Measurements from ENCODE around the gene EXOC4.

Gene EXOC4

GRCh38 chr7:133360201-133360600 is 107.3 kb downstream of the EXOC4 start:
- DNase-seq (ENCODE audit: low read depth in 2 of 3, low spot score in 1 of 3): no peak

GRCh38 chr7:133361806-133362205 is 108.9 kb downstream of the EXOC4 start:
- DNase-seq (ENCODE audit: low read depth in 2 of 3, low spot score in 1 of 3): no peak

- no peak for DNase-seq (ENCODE audit: low read depth in 2 of 3, low spot score in 1 of 3)
Observed at GRCh38 chr7:133364959-133365690, 112.2 kb downstream of the EXOC4 start.

- no peak for DNase-seq (ENCODE audit: low read depth in 2 of 3, low spot score in 1 of 3)
Observed at GRCh38 chr7:133365917-133366316, 113.0 kb downstream of the EXOC4 start.

- no peak for DNase-seq (ENCODE audit: low read depth in 2 of 3, low spot score in 1 of 3)
Observed at GRCh38 chr7:133367561-133367960, 114.7 kb downstream of the EXOC4 start.

- no peak for DNase-seq (ENCODE audit: low read depth in 2 of 3, low spot score in 1 of 3)
Observed at GRCh38 chr7:133369130-133369529, 116.3 kb downstream of the EXOC4 start.

DNA sequence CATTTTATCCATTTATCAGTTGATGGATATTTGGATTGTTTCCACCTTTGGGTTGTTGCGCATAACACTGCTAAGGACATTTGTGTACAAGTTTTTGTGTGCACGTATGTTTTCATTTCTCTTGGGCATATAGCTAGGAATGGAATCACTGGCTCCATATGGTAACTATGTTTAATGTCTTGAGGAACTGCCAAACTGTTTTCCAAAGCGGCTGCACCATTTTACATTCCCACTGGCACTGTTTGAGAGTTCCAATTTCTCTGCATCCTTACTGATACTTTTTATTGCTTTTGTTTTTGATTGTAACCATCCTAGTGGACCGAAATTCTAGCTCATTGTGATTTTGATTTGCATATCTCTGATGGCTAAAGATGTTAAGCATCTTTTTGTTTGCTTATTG is 118.7 kb downstream of the EXOC4 start:
- DNase-seq (ENCODE audit: low read depth in 2 of 3, low spot score in 1 of 3): no peak

- no peak for DNase-seq (ENCODE audit: low read depth in 2 of 3, low spot score in 1 of 3)
Observed at GRCh38 chr7:133372337-133372736, 119.5 kb downstream of the EXOC4 start.

GRCh38 chr7:133376514-133376913 is 123.6 kb downstream of the EXOC4 start:
- no peak for DNase-seq (ENCODE audit: low read depth in 2 of 3, low spot score in 1 of 3)

GRCh38 chr7:133381965-133382364 is 129.1 kb downstream of the EXOC4 start:
- DNase-seq (ENCODE audit: low read depth in 2 of 3, low spot score in 1 of 3): no peak

DNA sequence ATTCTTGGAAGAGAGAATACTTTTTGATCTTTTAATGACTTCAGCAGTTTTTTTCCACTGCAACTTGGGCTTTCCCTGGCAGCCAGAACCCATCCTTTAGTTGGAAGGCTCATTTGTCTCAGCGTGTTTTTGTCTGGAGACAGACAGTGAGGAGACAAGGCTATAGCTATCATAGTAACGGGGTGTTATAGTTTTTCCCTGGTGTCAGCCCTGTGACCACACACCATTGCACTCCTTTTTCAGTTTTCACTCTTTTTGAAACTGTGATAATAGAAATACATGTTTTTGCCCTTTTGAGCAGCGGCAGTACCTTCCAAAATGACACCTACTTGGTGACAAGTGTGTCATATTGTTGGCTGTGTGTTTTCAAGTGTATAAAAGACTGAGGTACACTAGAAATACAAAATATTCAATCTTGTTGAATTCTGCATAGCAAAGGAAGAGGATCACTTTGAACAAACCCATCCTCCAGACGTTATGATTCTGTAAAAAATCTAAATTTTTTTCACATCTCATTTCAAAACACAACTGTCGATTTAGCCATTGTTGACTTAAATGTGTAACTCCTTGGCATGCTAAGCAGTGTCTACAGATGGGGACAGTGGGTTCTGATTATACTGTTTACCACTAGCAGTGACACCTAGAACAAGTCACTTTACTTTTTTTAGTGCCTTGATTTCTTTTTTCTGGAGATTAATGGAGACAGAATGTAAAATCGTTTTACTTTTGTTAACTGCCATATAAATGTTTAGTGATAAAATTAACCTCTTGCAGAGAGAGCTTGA is 130.1 kb downstream of the EXOC4 start:
- no peak for DNase-seq (ENCODE audit: low read depth in 2 of 3, low spot score in 1 of 3)

- no peak for DNase-seq (ENCODE audit: low read depth in 2 of 3, low spot score in 1 of 3)
Observed at GRCh38 chr7:133386205-133386604, 133.3 kb downstream of the EXOC4 start.

- no peak for DNase-seq (ENCODE audit: low read depth in 2 of 3, low spot score in 1 of 3)
Observed at GRCh38 chr7:133389727-133390126, 136.8 kb downstream of the EXOC4 start.

DNA sequence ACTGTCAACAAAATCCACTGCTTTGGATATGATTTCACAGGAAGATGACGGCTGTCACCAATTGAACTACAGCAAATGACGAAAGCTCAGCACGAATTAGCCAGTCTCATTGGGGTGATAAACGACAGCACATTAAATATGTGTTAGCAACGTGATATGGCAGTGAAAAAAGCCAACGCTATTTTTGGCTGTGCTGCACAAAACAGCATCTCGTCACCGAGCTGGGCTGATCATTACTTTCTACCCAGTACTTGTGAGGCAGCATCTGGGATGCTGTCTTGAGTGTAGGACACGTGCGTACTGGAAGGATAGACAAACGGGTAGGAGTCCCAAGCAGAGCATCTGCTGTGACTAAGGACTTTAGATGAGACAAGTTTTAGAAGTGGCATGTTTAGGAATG is 138.3 kb downstream of the EXOC4 start:
- DNase-seq (ENCODE audit: low read depth in 2 of 3, low spot score in 1 of 3): no peak

DNA sequence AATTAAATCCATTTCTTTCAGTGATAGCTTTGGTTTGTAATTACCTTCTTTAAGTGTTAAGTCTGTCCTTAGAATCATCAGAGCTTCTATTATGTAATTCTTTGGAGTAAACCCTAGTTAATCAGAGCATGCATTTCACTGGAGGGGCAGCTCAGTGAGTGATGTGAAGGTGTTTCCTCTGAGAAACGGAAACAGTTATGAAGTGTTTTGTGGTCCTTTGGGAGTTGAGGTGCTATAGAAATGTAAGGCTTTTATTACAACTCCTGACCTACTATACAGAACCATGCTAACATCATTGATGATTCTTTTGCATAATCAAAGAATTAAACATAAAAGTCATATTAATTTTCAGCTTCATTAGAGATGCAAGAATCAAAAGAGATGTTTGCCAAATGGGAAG is 141.5 kb downstream of the EXOC4 start:
- no peak for DNase-seq (ENCODE audit: low read depth in 2 of 3, low spot score in 1 of 3)

DNA sequence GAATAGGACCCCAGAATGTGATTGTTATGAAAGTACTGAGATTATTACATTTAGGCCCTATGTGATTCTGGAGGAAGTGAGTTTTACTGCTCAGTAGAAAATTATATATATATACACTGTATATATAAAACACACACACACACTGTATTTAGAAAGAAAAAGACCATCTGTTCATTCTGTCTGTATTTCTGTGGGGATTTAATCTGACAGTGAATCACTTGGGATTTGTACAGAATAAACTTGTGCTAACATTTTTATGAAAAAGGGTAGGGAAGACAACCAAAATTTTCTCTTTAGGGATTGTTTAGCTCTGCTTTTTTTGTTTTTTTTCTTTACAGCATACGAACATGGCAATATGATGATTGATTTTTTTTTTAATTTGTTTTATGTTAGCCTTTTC is 142.7 kb downstream of the EXOC4 start:
- DNase-seq (ENCODE audit: low read depth in 2 of 3, low spot score in 1 of 3): no peak

- no peak for DNase-seq (ENCODE audit: low read depth in 2 of 3, low spot score in 1 of 3)
Observed at GRCh38 chr7:133398506-133398905, 145.6 kb downstream of the EXOC4 start.

DNA sequence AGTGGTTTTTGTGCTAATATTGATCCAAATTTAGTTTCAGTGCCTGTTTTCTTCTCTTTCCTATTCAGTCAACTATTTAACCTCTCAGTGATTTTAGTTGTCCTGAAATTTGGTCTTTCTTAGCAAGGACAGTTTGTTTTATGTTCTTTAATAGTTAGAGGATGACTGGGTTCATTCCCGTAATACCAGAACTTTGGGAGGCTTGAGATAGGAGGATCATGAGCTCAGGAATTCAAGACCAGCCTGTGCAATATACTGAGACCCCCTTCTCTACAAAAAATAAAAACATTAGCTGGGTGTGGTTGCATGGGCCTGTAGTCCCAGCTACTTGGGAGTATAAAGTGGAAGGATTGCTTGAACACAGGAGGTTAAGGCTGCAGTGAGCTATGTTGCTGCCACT is 148.3 kb downstream of the EXOC4 start:
- DNase-seq (ENCODE audit: low read depth in 2 of 3, low spot score in 1 of 3): no peak

GRCh38 chr7:133408212-133408611 is 155.3 kb downstream of the EXOC4 start:
- no peak for DNase-seq (ENCODE audit: low read depth in 2 of 3, low spot score in 1 of 3)

- no peak for DNase-seq (ENCODE audit: low read depth in 2 of 3, low spot score in 1 of 3)
Observed at GRCh38 chr7:133409421-133409820, 156.5 kb downstream of the EXOC4 start.

DNA sequence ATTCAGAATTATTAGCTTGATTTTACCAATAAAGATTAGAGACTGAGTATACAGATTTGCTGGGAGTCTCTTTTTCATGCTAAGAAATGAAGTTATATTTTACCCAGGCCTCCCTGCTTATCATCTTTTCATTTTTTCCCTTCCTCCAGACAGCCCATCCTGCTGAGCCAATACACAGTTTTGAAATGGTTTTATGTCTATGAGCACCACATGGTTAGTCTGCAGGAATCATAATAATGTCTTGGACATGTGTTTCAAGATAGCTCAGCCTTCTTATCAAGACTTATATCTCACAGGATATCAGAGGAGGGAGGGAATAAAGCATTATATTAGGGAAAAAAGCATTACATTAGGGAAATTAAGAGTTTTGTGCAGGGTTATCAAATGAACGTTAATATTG is 157.1 kb downstream of the EXOC4 start:
- no peak for DNase-seq (ENCODE audit: low read depth in 2 of 3, low spot score in 1 of 3)

- no peak for DNase-seq (ENCODE audit: low read depth in 2 of 3, low spot score in 1 of 3)
Observed at GRCh38 chr7:133411395-133411794, 158.5 kb downstream of the EXOC4 start.

DNA sequence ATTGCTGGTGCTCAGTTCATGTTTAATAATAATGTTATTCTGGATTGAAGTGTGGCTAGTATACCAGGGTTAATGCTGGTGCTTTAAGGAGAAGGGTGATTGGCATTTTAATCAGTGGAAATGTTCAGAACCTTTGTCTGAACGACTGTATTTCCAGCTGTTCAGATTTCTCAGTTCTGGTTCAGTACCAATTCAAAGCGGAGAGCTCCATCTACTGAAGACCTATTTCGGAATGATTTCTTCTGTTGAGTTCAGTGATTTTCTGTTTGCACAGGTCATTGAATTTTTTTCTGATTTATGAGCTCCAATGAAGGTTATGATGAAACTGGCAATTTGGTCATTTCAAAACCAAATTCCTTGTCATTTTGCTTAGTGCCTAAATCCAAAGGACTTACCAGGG is 160.1 kb downstream of the EXOC4 start:
- no peak for DNase-seq (ENCODE audit: low read depth in 2 of 3, low spot score in 1 of 3)

Measured in stimulated activated CD4-positive, alpha-beta T cell treated with anti-CD3 and anti-CD28 coated beads, Interleukin-12 subunit alpha, Interleukin-12 subunit beta, amount 100 ng/mL, for 48 hours (primary cell).